H9 (cell line): ENCODE data around the gene KCNN3. TPM values are rescaled to one million over a fixed set of nuclear protein-coding genes. Genes with fewer than 3 reads are reported as not detected.

Experiments used
- DNase-seq: peaks from one replicate; pipeline ENCODE4 v3.0.0-alpha.2; 2017
- H2AFZ ChIP-seq: one replicate; pipeline ENCODE4 v1.6.1; 2013; ENCODE audit warnings: mild to moderate bottlenecking, low read length, control low read depth, moderate library complexity
- H2AK5ac ChIP-seq: 2 replicates; pipeline ENCODE4 v1.6.1; 2013; ENCODE audit warnings: low read length, control low read depth, mixed read lengths; ENCODE audit not compliant: insufficient read length
- H2BK120ac ChIP-seq: one replicate; pipeline ENCODE4 v1.6.1; 2013; ENCODE audit warnings: low read depth, mild to moderate bottlenecking, low read length, control low read depth, inconsistent platforms; ENCODE audit not compliant: poor library complexity, severe bottlenecking
- H2BK12ac ChIP-seq: 2 replicates; pipeline ENCODE4 v1.6.1; 2013; ENCODE audit warnings: low read length, control low read depth, mixed read lengths, low read depth; ENCODE audit not compliant: insufficient read length
- H2BK15ac ChIP-seq: 2 replicates; pipeline ENCODE4 v1.6.1; 2013; ENCODE audit warnings: low read depth, low read length, control low read depth
- H2BK20ac ChIP-seq: one replicate; pipeline ENCODE4 v1.6.1; 2013; ENCODE audit warnings: low read depth, mild to moderate bottlenecking, low read length, control low read depth, inconsistent platforms; ENCODE audit not compliant: poor library complexity, severe bottlenecking
- H2BK5ac ChIP-seq: 2 replicates; pipeline ENCODE4 v1.6.1; 2013; ENCODE audit warnings: low read length, control low read depth, mixed read lengths; ENCODE audit not compliant: insufficient read length
- H3K14ac ChIP-seq: 2 replicates; pipeline ENCODE4 v1.6.1; 2013; ENCODE audit warnings: low read length, control low read depth; ENCODE audit not compliant: insufficient read depth
- H3K18ac ChIP-seq: 2 replicates; pipeline ENCODE4 v1.6.1; 2013; ENCODE audit warnings: low read depth, mild to moderate bottlenecking, mixed read lengths, low read length, control low read depth; ENCODE audit not compliant: insufficient read length
- H3K23ac ChIP-seq: 2 replicates; pipeline ENCODE4 v1.6.1; 2013; ENCODE audit warnings: low read length, control low read depth, mixed read lengths, low read depth; ENCODE audit not compliant: insufficient read length
- H3K23me2 ChIP-seq: 2 replicates; pipeline ENCODE4 v1.6.1; 2013; ENCODE audit warnings: low read depth, mild to moderate bottlenecking, mixed read lengths, low read length, control low read depth; ENCODE audit not compliant: insufficient read length, poor library complexity, severe bottlenecking
- H3K27ac ChIP-seq: 2 replicates; pipeline ENCODE4 v1.5.1; 2013; ENCODE audit warnings: low read length, control low read depth, mixed read lengths, low read depth; ENCODE audit not compliant: insufficient read length
- H3K27me3 ChIP-seq: 2 replicates; pipeline ENCODE4 v1.6.1; 2013; ENCODE audit warnings: low read length, control low read depth, inconsistent platforms; ENCODE audit not compliant: insufficient read depth
- H3K4ac ChIP-seq: 2 replicates; pipeline ENCODE4 v1.6.1; 2013; ENCODE audit warnings: low read depth, mild to moderate bottlenecking, control low read depth, inconsistent platforms, low read length, moderate library complexity
- H3K4me1 ChIP-seq: 2 replicates; pipeline ENCODE4 v1.6.1; 2013; ENCODE audit warnings: low read length, control low read depth, inconsistent platforms; ENCODE audit not compliant: insufficient read depth
- H3K4me2 ChIP-seq: 2 replicates; pipeline ENCODE4 v1.6.1; 2013; ENCODE audit warnings: low read length, control low read depth, mixed read lengths; ENCODE audit not compliant: insufficient read length, insufficient read depth
- H3K56ac ChIP-seq: 2 replicates; pipeline ENCODE4 v1.6.1; 2013; ENCODE audit warnings: low read depth, mild to moderate bottlenecking, mixed read lengths, low read length, control low read depth; ENCODE audit not compliant: insufficient read length
- H3K79me1 ChIP-seq: 2 replicates; pipeline ENCODE4 v1.6.1; 2013; ENCODE audit warnings: low read depth, mild to moderate bottlenecking, moderate library complexity, low read length, control low read depth, inconsistent platforms; ENCODE audit not compliant: insufficient read depth, poor library complexity, severe bottlenecking
- H3K79me2 ChIP-seq: 2 replicates; pipeline ENCODE4 v1.6.1; 2013; ENCODE audit warnings: low read length, control low read depth, inconsistent platforms; ENCODE audit not compliant: insufficient read depth
- H3K9ac ChIP-seq: 2 replicates; pipeline ENCODE4 v1.6.1; 2013; ENCODE audit warnings: low read length, control low read depth, mixed read lengths; ENCODE audit not compliant: insufficient read length; ENCODE audit errors: extremely low read depth
- H3K9me3 ChIP-seq: one replicate; pipeline ENCODE4 v1.6.1; 2013; ENCODE audit warnings: low read depth, low read length, inconsistent platforms; ENCODE audit not compliant: control insufficient read depth
- H3T11ph ChIP-seq: one replicate; pipeline ENCODE4 v1.6.1; 2013; ENCODE audit warnings: mild to moderate bottlenecking, low read length, control low read depth, inconsistent platforms
- H4K20me1 ChIP-seq: one replicate; pipeline ENCODE4 v1.6.1; 2013; ENCODE audit not compliant: control insufficient read depth, insufficient read length, insufficient read depth
- H4K5ac ChIP-seq: 2 replicates; pipeline ENCODE4 v1.6.1; 2013; ENCODE audit warnings: low read depth, mild to moderate bottlenecking, mixed read lengths, low read length, control low read depth; ENCODE audit not compliant: insufficient read length
- H4K8ac ChIP-seq: replicated peaks from 2 replicates; pipeline ENCODE4 v1.6.1; 2013; ENCODE audit warnings: low read length, control low read depth, mixed read lengths, low read depth; ENCODE audit not compliant: insufficient read length
- H4K91ac ChIP-seq: 2 replicates; pipeline ENCODE4 v1.6.1; 2013; ENCODE audit warnings: low read depth, mild to moderate bottlenecking, moderate library complexity, mixed read lengths, low read length, control low read depth; ENCODE audit not compliant: insufficient read length
- H3K27ac Mint-ChIP-seq, 3 experiments: 2 replicates in 2 of 3; 3 replicates in 1 of 3; pipeline ENCODE4 v1.8.0; 2020 to 2021; ENCODE audit warnings: mixed read lengths in 3 of 3, mild to moderate bottlenecking in 1 of 3, moderate library complexity in 1 of 3
- H3K27me3 Mint-ChIP-seq: 2 replicates; pipeline ENCODE4 v1.8.0; 2021; ENCODE audit warnings: low read depth, mild to moderate bottlenecking, moderate library complexity, mixed read lengths
- H3K36me3 Mint-ChIP-seq, 3 experiments: 2 replicates in 2 of 3; 3 replicates in 1 of 3; pipeline ENCODE4 v1.8.0; 2020 to 2021; ENCODE audit warnings: low read depth in 3 of 3, mixed read lengths in 3 of 3; ENCODE audit not compliant: insufficient read depth in 1 of 3
- H3K4me1 Mint-ChIP-seq, 2 experiments: 2 replicates each; pipeline ENCODE4 v1.8.0; 2020; ENCODE audit warnings: mixed read lengths in 2 of 2
- H3K4me3 Mint-ChIP-seq, 2 experiments: 2 replicates in 1 of 2; 3 replicates in 1 of 2; pipeline ENCODE4 v1.8.0; 2020 to 2021; ENCODE audit warnings: mild to moderate bottlenecking in 2 of 2, mixed read lengths in 2 of 2, moderate library complexity in 1 of 2
- H3K9me3 Mint-ChIP-seq, 2 experiments: 2 replicates in 1 of 2; 3 replicates in 1 of 2; pipeline ENCODE4 v1.8.0; 2020; ENCODE audit warnings: mild to moderate bottlenecking in 2 of 2, mixed read lengths in 2 of 2, moderate library complexity in 1 of 2
- WGBS: extraction: QIAGEN DNeasy Blood & Tissue Kit; methylation state at CpG from one replicate; pipeline ENCODE4 v1.1.7; 2013; ENCODE audit warnings: missing lambda C conversion rate, low lambda C conversion rate, mixed read lengths; ENCODE audit not compliant: insufficient read length; ENCODE audit errors: extremely low coverage; 5-methylcytosine and 5-hydroxymethylcytosine counted together
- total RNA-seq: library from RNA; stranded (reverse); gene quantifications from 2 replicates; pipeline ENCODE4 v1.2.1, GENCODE V29; 2021
- TF ChIP-seq, protein P1 (sequence below): fragments of 200-600 bp; sonication (generic); conservative IDR thresholded peaks from 3 replicates; pipeline ENCODE4 v1.8.0; 2021; ENCODE audit warnings: antibody characterized with exemption, mild to moderate bottlenecking

The KCNN3 gene
- total RNA-seq, 1 experiment from 2014 or later: 0.83 TPM

DNA sequence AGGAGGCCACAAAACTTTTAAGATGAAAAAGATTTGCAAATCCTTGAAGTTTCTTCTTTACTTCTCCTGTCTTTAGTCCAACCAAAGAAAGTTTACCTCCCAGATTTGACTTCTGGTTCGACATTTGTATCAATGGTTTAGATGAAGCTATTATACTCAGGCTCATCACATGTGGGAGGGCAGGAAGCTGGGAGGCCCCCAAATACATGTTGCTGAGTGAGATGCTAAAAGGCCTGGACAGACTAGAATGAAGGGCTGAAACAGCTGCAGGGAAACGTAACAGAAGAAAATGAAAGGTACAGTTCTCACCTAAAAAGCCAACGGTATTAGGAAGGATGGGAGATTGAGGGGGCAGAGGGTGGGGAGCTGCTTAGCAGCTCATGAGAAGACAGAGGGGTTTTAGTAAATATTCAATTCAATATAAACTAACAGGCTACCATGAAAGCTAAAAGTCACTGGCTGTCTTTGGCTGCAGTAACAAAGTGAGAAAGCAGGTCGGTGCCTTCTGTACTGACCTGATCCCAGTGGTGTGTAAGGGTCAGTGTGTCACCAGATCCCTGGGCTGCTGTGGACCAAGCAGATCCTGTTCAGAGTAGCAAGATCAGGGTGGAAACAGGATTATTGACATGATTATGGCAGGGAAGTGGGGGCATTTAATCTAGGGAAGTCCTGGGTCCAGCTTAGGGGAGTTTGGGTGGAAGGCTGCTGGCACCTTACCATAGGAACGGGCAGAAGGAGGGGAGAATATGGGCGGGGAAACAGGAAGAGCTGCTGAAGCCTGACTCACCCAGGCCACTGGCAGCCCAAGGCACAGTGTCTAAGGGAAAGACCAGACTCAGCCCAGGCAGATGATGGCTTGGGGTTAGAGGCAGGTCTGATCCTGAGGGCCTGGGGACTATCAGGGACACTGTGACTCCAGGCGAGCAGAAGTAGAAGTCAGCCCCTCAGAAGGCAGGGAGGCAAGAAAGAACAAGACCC, 60.4 kb downstream of the KCNN3 start:
- Histone ChIP-seq H3K27ac (no peak overlapping the region), H3K23me2 (no peaks in the 10 kb centered on the region), H3K4me1 (no peaks in the 10 kb centered on the region), H2BK5ac (no peak overlapping the region), H3K4ac (no peak overlapping the region), H3K79me1 (no peaks in the 10 kb centered on the region), H4K5ac (no peak overlapping the region), H2BK15ac (no peak overlapping the region), H3K27me3 (no peaks in the 10 kb centered on the region), H2AFZ (no peak overlapping the region), H2BK12ac (no peak overlapping the region), H3K4me2 (no peak overlapping the region), H3K9ac (no peak overlapping the region), H3T11ph (no peak overlapping the region), H3K9me3 (no peaks in the 10 kb centered on the region), H2BK120ac (no peak overlapping the region), H2BK20ac (no peak overlapping the region), H4K8ac (no peak overlapping the region), H3K14ac (no peak overlapping the region; the same call in 1 of the 2 replicates), H2AK5ac (no peak overlapping the region), H3K18ac (no peak overlapping the region), H4K91ac (no peak overlapping the region), H3K56ac (no peak overlapping the region), H4K20me1 (no peaks in the 10 kb centered on the region), H3K79me2 (no peaks in the 10 kb centered on the region), H3K23ac (no peak overlapping the region)
- Mint-ChIP-seq H3K4me1 (peaks cover 36 to 50% of the 10 kb centered on the region in 2 experiments), H3K36me3 (no peaks in the 10 kb centered on the region; a peak in 1 of 7 replicates), H3K9me3 (no peaks in the 10 kb centered on the region), H3K27ac (no peak overlapping the region; a peak in 1 of 7 replicates), H3K4me3 (no peak overlapping the region; a peak in 1 of 5 replicates), H3K27me3 (peaks cover 2% of the 10 kb centered on the region; the same call in 1 of the 2 replicates)
- TF ChIP-seq, protein P1, sequence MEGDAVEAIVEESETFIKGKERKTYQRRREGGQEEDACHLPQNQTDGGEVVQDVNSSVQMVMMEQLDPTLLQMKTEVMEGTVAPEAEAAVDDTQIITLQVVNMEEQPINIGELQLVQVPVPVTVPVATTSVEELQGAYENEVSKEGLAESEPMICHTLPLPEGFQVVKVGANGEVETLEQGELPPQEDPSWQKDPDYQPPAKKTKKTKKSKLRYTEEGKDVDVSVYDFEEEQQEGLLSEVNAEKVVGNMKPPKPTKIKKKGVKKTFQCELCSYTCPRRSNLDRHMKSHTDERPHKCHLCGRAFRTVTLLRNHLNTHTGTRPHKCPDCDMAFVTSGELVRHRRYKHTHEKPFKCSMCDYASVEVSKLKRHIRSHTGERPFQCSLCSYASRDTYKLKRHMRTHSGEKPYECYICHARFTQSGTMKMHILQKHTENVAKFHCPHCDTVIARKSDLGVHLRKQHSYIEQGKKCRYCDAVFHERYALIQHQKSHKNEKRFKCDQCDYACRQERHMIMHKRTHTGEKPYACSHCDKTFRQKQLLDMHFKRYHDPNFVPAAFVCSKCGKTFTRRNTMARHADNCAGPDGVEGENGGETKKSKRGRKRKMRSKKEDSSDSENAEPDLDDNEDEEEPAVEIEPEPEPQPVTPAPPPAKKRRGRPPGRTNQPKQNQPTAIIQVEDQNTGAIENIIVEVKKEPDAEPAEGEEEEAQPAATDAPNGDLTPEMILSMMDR: no peak
- DNase-seq: no peak
- no CpG with 5 or more reads among the region's 7 CpGs for WGBS
